ENCODE data around the gene ZNF214.

The ZNF214 gene

GRCh38 chr11:7020183-7020917, at the start of gene ZNF214, which contains the start of gene NLRP14:
Gene ZNF214, minus strand, starts transcription at chr11:7020346. Its CDS starts 17,511 bp downstream, at chr11:7002835.
Gene NLRP14, plus strand, starts transcription at chr11:7020479. Its CDS starts 18,108 bp downstream, at chr11:7038587.
- DNase-seq (ENCODE audit: low read depth in 2 of 2) = no peak

- no peak for DNase-seq (ENCODE audit: low read depth in 2 of 2)
These were observed 42.4 kb upstream of the ZNF214 start for GRCh38 chr11:7062534-7062933.

- no peak for DNase-seq (ENCODE audit: low read depth in 2 of 2)
These were observed 40.7 kb upstream of the ZNF214 start for GRCh38 chr11:7060868-7061267.

- DNase-seq (ENCODE audit: low read depth in 2 of 2) = no peak
These were observed 37.5 kb upstream of the ZNF214 start for GRCh38 chr11:7057641-7058040.

- DNase-seq (ENCODE audit: low read depth in 2 of 2) = no peak
These were observed 36.8 kb upstream of the ZNF214 start for GRCh38 chr11:7056828-7057513.

- DNase-seq (ENCODE audit: low read depth in 2 of 2) = no peak
These were observed 30.0 kb upstream of the ZNF214 start for GRCh38 chr11:7050191-7050590.

GRCh38 chr11:7046474-7047175, 26.5 kb upstream of the ZNF214 start:
- no peak for DNase-seq (ENCODE audit: low read depth in 2 of 2)

GRCh38 chr11:7034019-7034418, 13.9 kb upstream of the ZNF214 start:
- no peak for DNase-seq (ENCODE audit: low read depth in 2 of 2)

- no peak for DNase-seq (ENCODE audit: low read depth in 2 of 2)
These were observed 12.5 kb upstream of the ZNF214 start for GRCh38 chr11:7032692-7033091.

- no peak for DNase-seq (ENCODE audit: low read depth in 2 of 2)
These were observed 11.3 kb upstream of the ZNF214 start for GRCh38 chr11:7031471-7031871.

GRCh38 chr11:7030836-7031235, 10.7 kb upstream of the ZNF214 start:
- DNase-seq (ENCODE audit: low read depth in 2 of 2) = no peak

- no peak for DNase-seq (ENCODE audit: low read depth in 2 of 2)
These were observed 8.0 kb upstream of the ZNF214 start for GRCh38 chr11:7028141-7028540.

GRCh38 chr11:7021318-7021717, 1.2 kb upstream of the ZNF214 start:
- no peak for DNase-seq (ENCODE audit: low read depth in 2 of 2)

- no peak for DNase-seq (ENCODE audit: low read depth in 2 of 2)
These were observed 505 bp downstream of the ZNF214 start for GRCh38 chr11:7019500-7020182.

GRCh38 chr11:7016011-7016410, 4.1 kb downstream of the ZNF214 start:
- no peak for DNase-seq (ENCODE audit: low read depth in 2 of 2)

- DNase-seq (ENCODE audit: low read depth in 2 of 2) = no peak
These were observed 6.0 kb downstream of the ZNF214 start for GRCh38 chr11:7014118-7014517.

- DNase-seq (ENCODE audit: low read depth in 2 of 2) = no peak
These were observed 15.7 kb downstream of the ZNF214 start for GRCh38 chr11:7004482-7004881.

- no peak for DNase-seq (ENCODE audit: low read depth in 2 of 2)
These were observed 24.4 kb downstream of the ZNF214 start for GRCh38 chr11:6995703-6996102.

GRCh38 chr11:6992457-6993417, 27.4 kb downstream of the ZNF214 start:
- DNase-seq (ENCODE audit: low read depth in 2 of 2) = no peak

- no peak for DNase-seq (ENCODE audit: low read depth in 2 of 2)
These were observed 28.1 kb downstream of the ZNF214 start for GRCh38 chr11:6992026-6992425.

- no peak for DNase-seq (ENCODE audit: low read depth in 2 of 2)
These were observed 28.9 kb downstream of the ZNF214 start for GRCh38 chr11:6991227-6991626.
